HG02571 (cell line): Measurements from ENCODE around the gene HLA-DPB1.
"Not testable (repeated sequence)": the region's sequence is repeated elsewhere in the genome, so short reads cannot be mapped to it uniquely, and the experiment has no call there.

Source experiments
- ATAC-seq: cut with Tn5 transposase; IDR thresholded peaks from one replicate; pipeline ENCODE4 v1.9.1; 2021; ENCODE audit warnings: mild to moderate bottlenecking, moderate library complexity; ENCODE audit not compliant: unreplicated experiment

The HLA-DPB1 gene

DNA sequence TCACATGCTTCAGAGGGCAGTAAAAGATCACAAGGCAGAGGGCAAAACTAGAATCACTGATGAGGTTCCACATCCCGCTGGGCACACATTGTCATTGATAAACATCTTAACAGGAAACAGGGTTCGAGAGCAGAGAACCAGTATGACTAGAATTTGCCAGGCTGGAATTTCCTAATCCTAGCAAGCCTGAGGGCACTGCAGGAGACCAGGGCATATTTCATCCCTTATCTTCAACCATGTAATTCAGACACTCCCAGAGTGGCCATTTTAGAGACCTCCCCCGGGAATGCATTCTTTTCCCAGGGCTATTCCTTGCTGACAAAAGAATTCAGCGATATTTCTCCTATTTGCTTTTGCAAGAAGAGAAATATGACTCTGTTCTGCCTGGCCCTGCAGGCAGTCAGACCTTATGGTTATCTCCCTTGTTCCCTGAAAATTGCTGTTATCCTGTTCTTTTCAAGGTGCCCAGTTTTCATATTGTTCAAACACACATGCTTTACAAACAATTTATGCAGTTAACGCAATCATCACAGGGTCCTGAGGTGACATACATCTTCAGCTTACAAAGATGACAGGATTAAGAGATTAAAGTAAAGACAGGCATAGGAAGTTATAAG lies 25.4 kb downstream of the HLA-DPB1 start:
- not testable (repeated sequence) for ATAC-seq

DNA sequence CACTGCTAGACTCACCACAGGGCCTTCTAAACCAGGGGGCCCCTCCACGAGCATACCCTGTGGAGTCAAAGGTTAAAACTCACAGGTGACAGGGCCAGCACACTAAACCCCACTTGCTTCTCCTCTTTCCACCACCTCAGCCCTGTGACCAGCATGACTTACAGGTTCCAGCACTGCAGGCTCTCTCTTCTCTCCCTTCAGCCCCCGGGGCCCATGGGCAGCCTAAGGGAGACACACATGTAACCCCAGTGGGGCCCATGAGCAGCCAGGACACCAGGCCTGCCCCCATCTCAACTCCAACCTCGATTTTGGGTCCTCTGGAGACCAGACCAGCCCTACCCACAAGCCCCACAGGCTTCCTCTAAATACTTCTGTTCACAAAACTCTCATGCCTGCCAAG lies 28.0 kb downstream of the HLA-DPB1 start:
- ATAC-seq = no peak

DNA sequence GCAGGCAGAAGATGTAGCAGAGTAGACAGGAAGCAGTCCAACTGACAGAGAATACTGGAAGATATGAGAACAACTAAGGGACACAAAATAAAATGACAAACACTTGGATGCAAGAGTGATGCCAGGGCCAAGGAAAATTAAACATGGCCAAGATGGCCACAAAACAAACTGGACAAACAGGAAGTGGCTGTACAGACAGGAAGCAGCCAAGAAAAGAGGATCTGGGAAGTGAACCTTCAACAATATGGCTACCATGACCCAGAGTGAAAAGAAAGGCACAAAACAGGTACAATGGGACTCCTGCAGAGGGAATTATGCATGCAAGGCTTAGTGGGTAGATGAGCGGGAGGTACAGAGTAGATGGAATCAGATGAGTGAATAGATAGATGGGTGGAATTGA lies 29.1 kb downstream of the HLA-DPB1 start:
- no peak for ATAC-seq

DNA sequence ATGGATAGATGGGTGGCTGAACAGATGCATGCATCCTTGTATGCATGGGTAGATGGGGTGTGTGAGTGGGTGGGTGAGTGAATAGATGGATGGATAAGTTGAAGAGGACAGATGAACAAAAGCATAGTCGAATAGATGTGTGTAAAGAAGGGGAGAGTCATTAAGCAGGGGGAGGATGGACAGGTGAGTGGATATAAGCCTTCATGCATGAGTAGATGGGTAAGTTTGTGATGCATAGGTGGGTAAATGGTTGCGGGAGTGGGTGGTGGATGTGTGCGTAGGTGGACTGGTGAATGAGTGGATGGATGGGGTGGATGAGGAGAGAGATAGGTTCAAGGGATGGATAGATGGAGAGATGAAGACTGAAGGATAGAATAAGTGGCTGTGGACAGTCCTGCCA lies 29.6 kb downstream of the HLA-DPB1 start:
- no peak for ATAC-seq

DNA sequence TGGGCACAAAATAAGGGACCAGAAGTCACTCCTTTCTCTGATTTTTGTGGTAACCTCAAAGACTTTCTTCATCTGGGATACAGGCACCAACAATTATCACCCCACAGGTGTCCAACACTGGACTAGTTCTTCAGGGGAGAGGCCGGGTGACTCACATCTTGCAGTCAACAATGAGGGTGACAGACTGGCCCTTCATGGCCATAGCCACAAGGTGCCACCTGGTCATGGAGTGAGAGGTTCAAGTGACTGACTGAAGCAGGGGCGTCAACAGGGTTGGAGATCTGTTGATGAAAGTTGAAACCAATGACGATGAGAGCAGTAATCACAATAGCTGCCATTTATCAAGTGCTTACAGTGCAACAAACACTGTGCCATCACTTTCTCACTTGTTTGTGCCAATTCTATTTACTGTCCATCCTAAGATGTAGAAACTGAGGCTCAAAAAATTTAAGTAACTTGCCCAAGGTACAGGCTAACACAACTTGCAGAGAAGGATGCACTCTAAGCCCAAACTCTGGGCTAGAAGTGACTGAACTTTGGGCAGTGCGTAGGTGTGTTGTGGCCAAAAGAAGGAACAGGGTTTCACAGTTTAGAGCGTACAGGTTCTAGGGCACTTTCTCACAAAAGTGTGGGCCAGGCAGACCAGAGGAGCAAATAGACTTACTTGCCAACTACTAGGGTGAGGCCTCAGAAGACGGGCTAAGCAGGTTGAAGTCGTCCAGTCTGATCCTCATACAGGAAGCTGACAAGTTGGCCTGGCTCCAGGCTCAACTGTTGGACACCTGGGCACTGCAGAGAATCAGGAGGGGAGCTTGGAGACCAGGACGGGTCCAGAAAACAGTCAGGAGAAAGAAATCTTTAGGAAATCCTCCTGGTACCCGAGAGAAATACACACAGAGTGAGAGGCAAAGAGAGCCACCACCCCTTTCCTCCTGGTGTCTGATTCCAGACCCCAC lies 30.4 kb downstream of the HLA-DPB1 start:
- no peak for ATAC-seq

DNA sequence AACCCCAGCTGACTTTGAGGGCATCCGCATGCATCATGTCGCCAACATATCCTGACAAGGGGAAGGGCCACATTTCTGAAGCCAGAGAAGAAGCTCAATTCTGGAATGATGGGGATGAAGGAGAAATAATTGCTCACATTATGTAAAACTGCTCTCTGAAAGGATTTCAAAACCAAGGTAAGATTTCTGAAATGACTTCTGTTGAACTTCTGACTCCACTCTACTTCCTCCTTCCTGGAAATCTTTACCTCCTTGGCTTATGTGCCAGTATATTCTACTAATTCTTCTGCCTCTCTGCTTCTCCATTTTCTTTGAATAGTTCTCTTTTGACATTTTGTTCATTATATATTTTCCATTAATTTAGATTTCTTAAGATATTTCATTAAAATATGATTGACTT lies 31.9 kb downstream of the HLA-DPB1 start:
- no peak for ATAC-seq

DNA sequence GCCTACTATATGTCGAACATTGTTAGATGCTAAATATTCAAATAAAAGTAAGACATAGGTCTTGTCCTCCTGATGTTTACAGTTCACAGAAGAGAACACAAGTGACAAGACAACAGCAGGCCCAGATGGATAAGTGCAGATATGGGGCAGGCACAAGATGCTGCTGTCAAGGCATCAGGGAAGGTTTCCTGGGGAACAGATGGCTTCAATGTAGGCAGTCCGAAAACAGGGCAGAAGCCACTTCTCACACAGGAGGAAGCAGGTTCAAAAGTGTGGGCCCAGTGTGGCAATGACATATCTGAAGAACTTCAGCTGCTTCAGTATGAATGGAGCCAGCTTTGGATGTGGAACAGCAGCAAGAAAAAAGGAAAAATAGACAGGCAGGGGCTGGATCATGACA lies 32.5 kb downstream of the HLA-DPB1 start:
- ATAC-seq = no peak

DNA sequence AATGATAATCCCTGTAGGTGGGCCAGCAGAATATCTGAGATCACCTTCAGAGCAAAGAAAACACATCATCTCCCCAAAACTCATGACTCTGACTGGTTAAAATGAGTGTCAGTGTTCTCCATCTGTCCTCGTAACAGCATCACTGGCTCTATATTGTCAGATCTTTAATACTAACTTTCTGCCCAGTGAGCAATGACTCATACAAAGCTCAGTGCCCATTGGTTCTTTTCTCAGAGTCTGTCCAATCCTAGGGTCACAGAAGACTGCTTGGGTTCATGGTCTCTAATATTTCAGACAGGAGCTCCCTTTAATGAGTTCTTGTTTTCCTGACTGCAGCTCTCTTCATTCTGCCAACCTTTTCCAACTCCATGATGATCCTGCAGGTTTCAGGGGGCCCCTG lies 36.4 kb downstream of the HLA-DPB1 start:
- ATAC-seq = peak; percentile 80

DNA sequence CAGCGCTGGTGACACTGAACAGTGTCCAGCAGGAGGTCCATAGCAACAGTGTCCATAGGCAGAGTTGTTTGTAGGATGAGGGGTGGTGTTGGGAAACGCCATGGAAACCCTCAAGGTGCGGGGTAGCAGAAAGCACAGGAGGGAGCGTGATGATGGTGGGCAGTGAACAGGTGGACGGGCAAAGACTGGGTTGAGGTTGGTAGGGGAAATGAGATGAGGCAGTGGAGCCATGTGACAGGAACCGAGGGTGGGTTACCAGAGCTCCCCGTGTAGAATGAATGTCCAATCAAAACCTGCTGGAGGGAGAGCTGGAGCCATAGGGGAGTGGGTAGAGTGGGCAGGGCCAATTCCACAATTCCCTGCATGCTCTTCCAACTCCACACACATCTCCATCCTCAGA lies 38.0 kb downstream of the HLA-DPB1 start:
- no peak for ATAC-seq

DNA sequence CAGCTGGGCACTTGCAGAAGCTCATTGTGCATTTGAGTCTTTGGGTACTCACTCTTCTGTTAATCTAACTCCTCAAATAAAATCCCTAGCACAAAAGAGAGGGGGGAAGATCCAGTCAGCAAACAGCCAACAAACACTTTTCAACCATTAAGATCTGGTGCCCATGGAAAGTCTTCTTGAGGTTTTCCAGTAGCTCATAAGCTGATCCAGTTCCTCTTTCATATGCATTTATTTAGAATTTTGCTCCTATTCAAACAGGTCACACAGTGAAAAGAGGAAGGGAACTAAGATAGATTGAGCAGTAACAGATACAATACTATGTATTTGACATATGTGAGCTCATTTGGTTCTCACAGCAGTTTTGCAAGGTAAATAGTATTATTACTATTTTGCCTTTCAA lies 38.6 kb downstream of the HLA-DPB1 start:
- no peak for ATAC-seq

DNA sequence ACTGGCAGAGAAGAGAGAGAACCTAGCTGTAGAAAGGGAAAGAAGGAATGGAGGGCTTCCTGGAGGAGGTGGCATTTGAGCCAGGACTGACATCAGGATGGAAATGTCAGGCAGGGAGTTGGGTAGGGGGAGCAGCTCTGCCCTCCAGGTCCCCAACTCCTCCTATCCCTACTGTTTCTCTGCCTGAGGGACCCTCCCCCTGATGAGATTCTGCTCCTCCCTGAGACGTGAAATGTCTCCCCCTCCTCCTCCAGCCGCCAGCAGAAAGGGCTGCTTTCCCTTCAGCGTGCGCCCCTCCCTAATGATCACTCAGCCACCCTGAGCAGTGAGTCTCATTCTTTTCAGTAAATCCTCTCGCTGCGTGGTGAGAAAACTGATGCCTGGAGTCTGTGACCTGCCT lies 40.6 kb downstream of the HLA-DPB1 start:
- ATAC-seq = no peak

DNA sequence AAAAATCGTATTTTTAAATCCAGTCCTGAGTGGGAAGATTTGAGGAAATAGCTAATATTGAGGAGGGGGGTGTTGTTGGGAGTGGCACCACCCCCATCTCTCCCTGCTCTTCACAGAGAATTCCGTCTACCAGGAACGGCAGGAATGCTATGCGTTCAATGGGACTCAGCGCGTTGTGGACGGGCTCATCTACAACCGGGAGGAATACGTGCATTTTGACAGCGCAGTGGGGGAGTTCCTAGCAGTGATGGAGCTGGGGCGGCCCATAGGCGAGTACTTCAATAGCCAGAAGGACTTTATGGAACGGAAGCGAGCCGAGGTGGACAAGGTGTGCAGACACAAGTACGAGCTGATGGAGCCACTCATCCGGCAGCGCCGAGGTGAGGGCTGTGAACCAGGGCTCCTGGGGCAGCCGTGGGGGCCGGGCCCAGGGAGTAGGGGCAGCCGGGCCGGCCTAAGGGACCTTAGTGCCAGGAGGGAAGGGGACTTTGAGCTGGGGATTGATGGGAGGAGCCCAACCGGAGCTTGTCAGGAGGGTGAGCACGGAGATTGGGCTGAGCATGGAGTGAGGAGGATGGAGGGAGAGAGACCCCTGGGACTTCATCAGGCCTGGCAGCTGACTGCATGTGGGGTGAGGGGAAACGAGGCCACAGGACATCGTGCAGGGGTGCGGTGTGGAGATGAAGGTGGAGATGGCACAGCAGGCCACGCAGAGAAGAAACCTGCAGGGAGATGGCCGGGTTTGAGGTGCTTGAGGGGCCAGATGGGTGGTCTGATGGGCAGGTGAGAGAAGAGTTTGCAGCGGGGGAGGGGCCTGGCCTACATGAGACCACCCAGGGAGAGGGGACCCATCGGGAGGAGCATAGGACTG lies 41.3 kb downstream of the HLA-DPB1 start:
- ATAC-seq = no peak

DNA sequence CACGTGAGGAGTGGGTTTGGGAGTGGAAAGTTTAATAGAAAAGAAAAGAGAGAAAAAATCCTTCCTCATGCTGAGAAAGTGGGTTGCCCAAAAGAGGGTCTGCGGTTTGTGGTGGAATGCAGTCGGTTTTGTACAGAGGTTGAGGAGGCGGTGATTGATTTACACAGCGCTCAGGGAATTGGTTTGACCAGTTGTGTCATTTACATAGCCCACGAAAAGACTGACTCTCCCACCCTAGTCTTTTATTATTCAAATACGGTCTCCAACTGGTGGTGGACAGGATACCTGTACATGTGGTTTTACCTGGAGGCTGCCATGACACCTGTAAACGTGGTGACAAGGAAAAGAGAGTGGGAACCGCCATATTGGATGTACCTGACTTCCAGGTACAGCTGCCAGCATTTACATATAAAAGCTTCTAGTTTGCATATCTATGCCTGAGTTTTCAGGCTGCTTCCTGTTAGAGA lies 42.1 kb downstream of the HLA-DPB1 start:
- no peak for ATAC-seq

DNA sequence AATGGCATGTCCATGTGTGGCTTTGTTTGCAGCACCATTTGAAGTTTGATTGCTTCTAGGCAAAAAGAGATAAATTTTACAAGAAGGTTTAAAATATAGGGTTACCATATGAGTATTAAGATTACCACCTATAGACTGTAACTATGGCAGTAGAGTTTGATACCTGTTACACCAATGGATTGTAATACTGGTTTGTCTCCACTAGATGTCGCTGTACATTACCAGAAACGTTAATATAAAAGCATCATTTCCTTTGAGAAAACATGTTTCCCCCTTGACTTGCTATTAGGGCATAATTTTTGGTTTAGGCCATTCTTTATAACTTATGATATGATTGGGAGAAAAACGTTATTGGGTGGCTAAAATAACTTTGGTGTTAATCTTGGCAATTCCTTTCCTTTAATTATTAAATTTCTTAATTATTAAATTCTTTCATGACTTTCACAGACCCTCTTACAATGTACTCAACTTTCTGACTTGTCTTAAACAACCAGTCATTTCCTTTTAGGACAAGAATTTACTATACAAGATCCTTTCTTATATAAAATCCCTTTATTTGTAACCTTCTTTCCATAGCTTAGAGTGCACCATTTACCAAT lies 42.8 kb downstream of the HLA-DPB1 start:
- ATAC-seq = no peak

DNA sequence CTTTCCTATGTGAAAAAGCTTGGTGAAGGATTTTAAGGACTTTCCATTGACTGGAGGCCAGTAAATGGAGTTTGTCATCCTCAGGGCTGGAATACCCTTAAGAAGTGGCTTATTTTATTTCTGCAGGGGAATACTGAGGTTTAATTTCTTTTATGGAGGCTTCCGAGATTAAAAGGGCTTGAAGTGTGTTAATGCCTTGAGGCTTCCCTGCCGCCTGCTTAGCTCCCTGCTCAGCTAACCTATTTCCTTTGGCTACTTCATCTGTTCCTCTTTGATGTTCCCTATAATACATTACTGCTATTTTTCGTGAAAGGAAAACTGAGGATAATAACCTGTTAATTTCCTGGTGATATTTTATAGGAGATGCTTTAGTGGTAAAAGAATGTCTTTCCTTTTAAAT lies 44.2 kb downstream of the HLA-DPB1 start:
- no peak for ATAC-seq

DNA sequence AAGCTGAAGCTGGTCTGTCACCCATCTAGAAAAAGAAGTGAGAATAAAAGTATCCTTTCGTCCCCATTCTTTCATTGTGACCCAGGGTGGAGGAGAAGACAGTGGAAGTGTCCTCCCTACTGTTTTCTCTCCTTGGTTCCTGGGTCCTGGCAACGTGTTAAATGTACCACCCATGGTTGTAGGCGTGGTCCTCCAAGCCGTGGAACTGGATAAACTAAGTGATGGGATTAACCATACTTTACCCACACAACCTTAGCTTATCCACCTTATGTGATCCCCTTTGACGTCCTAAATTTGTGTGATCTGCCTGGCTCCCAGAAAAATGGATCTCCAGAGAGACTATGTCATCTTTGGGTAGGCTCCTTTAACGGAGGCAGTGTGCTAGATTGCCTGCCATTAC lies 47.4 kb downstream of the HLA-DPB1 start:
- no peak for ATAC-seq

DNA sequence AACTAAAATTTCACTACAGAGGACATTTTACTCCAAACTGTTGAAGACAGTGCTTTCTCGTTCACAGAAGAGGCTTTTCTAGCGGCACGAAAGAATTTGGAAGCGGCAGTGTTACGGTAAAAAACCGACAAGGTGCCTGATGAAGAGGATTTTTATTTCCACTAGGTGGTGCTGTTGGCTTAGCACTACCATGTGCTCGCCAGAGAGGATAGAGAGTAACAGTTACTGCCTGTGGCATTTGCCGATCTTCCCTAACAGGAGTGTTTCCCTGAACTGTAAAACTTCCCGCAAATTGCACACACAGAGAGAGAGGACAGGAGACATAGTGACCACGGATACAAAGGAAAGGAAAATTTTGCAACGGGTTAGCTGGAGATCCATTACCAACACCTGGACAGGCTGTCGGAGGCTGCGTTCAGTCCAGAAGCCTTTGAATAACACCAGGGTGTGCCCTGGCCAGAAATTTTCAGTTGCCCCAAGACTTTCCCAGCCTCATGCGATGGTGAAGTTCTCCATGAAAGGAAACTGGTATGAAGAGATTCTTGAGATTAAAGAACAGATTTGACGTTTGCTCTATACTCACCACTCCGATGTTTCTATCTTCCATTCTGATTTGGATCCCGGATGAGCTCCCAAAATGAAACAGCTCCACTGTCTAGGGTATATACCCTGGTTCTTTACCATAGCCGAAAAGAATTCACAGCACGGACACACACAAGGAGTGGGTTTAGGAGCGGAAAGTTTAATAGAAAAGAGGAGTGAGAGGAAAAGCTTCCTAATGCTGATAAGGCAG lies 48.1 kb downstream of the HLA-DPB1 start:
- no peak for ATAC-seq

DNA sequence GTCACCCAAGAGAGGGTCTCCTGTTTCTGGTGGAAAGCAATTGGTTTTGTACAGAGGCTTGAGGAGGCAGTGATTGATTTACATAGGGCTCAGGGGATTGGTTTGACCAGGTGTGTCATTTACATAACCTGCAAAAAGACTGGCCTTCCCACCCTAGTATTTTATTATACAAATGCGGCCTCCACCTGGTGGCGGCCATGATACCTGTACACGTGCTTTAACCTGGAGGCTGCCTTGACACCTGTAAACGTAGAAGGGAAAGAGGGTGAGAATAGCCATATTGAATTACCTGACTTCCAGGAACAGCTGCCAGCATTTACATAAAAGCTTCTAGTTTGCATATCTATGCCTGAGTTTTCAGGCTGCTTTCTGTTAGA lies 48.7 kb downstream of the HLA-DPB1 start:
- no peak for ATAC-seq

DNA sequence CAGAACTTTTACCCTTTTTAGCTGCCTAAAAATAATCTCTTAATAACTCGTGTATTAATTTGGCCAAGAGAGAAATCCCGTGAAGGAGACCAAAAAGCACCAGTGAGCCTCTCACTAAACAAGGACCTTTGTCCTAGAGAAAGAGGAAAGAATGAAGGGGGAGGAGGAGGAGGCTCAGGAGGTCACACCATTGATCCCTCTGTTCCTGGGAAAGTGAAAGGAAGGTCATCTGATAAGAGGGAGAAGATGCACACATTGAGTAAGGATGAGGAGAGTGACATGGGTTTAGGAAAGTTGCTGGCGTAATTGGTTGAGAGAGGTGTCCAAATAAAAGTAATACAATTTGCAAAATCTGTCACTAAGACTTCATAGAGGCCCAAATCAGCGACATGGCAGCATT lies 49.2 kb downstream of the HLA-DPB1 start:
- ATAC-seq = no peak

DNA sequence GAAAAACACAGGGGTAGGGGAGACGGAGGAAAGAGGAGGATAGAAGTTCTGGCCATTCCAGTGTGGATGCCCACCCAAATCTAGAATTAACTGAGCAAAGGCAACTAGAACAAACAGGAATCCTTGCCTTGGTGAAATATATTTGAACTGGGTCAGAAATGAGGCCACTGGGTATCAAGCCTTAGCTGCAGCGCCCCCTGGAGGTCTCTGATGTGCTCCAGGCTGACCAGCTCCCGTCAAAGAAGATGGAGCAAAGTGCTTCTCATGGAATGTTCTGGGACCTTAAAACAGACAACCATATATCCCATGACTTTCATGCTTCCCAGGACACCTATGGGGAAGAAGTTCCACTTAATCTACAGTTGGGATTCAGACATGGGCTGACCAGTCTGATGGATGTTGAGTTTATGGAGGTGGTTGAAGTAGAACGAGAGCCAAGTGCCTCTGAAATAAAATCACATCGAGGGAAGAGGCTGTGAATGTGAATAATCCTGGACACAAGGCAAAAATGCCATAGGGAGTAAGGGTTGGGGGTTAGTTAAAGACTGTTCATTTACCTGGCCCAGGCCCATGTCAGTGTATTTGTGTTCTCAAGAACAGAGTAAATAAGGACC lies 50.4 kb downstream of the HLA-DPB1 start:
- no peak for ATAC-seq
